ENCODE data around the gene QRICH1.

The QRICH1 gene, protein sequence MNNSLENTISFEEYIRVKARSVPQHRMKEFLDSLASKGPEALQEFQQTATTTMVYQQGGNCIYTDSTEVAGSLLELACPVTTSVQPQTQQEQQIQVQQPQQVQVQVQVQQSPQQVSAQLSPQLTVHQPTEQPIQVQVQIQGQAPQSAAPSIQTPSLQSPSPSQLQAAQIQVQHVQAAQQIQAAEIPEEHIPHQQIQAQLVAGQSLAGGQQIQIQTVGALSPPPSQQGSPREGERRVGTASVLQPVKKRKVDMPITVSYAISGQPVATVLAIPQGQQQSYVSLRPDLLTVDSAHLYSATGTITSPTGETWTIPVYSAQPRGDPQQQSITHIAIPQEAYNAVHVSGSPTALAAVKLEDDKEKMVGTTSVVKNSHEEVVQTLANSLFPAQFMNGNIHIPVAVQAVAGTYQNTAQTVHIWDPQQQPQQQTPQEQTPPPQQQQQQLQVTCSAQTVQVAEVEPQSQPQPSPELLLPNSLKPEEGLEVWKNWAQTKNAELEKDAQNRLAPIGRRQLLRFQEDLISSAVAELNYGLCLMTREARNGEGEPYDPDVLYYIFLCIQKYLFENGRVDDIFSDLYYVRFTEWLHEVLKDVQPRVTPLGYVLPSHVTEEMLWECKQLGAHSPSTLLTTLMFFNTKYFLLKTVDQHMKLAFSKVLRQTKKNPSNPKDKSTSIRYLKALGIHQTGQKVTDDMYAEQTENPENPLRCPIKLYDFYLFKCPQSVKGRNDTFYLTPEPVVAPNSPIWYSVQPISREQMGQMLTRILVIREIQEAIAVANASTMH

DNA sequence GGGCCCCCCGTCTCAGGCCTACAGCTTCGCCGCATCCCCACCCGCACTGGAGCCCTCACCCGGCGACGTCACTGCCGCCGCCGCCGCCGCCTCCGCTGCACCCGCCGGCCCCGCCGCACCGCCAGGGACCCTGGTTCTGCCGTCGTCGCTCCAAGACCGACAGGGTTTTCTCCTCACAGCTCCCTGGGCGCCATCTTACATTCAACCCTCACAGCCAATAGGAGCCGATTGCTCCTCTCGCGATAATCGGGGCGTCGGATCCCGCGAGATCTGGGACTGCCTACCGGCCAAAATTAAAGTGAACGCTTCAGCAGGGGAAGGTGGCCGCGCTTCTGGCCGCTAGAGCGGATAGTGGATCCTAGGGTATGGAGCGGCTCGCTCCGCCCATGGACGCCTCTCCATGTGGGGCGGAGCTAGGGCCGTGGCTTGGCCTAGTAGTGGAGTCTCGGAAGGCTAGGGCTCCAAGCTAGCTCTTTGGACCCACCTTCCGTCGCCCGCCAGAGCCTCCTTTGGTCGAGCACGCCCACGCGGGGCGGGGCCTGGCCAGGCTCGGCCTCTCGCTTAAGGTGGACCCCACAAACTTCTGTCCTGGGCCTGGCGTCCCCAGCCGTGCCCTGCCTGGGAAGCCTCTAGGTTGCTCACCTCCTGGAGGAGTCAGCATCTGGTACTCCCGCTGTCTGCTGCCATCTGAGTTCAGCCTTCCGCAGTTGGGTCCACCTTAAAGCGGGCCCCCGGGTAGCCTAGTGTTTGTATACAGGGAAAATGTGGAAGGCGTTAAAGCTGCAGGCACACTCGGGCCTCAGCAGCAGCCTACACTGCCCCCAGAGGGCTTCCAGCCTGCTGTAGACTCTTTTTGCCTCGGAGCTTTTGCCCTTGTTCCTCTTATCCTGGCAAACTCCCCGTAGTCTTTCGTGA is at the start of gene QRICH1:
Gene QRICH1 (minus strand): TSS at position 219 of the 915 bp plus-strand sequence. CDS start 17,054 bp downstream, outside the sequence.
- H3K9ac ChIP-seq = peak within 1 kb of the TSS; percentile 77
- H3K79me2 ChIP-seq (ENCODE audit: insufficient read depth, low read depth) = peaks cover 41% of the 10 kb centered on the region
- H3K27me3 ChIP-seq (ENCODE audit: insufficient read depth, low read depth) = no peaks in the 10 kb centered on the region
- H3K4me2 ChIP-seq = peak within 1 kb of the TSS; percentile 62
- H3K4me3 ChIP-seq (IDR thresholded peaks at IDR 0.05; ENCODE audit: insufficient read depth, low read depth, low read length) = no peak within 1 kb of the TSS
- peaks cover 4% of the 10 kb centered on the region; the same call in 1 of the 2 replicates for H3K36me3 ChIP-seq (ENCODE audit: insufficient read depth)
- peaks cover 16% of the 10 kb centered on the region for H3K4me1 ChIP-seq (ENCODE audit: low read depth, poor library complexity, severe bottlenecking)
- TF ChIP-seq, protein P1, sequence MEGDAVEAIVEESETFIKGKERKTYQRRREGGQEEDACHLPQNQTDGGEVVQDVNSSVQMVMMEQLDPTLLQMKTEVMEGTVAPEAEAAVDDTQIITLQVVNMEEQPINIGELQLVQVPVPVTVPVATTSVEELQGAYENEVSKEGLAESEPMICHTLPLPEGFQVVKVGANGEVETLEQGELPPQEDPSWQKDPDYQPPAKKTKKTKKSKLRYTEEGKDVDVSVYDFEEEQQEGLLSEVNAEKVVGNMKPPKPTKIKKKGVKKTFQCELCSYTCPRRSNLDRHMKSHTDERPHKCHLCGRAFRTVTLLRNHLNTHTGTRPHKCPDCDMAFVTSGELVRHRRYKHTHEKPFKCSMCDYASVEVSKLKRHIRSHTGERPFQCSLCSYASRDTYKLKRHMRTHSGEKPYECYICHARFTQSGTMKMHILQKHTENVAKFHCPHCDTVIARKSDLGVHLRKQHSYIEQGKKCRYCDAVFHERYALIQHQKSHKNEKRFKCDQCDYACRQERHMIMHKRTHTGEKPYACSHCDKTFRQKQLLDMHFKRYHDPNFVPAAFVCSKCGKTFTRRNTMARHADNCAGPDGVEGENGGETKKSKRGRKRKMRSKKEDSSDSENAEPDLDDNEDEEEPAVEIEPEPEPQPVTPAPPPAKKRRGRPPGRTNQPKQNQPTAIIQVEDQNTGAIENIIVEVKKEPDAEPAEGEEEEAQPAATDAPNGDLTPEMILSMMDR (conservative IDR thresholded peaks at IDR 0.05; ENCODE audit: low read depth, low read length) = peak; percentile 29
- peak within 1 kb of the TSS; percentile 78 for H3K27ac ChIP-seq
- peak within 1 kb of the TSS; percentile 57; the same call in 1 of the 2 replicates for H2AFZ ChIP-seq (ENCODE audit: low read depth)
- H4K20me1 ChIP-seq (ENCODE audit: insufficient read depth) = no peaks in the 10 kb centered on the region

GRCh38 chr3:49140080-49140479 is 46.2 kb upstream of the QRICH1 start:
- H3K9ac ChIP-seq = no peak overlapping the region
- H3K27me3 ChIP-seq (ENCODE audit: insufficient read depth, low read depth) = no peaks in the 10 kb centered on the region
- TF ChIP-seq, protein P1 (conservative IDR thresholded peaks at IDR 0.05; ENCODE audit: low read depth, low read length) = no peak
- H3K79me2 ChIP-seq (ENCODE audit: insufficient read depth, low read depth) = no peaks in the 10 kb centered on the region
- H3K36me3 ChIP-seq (ENCODE audit: insufficient read depth) = no peaks in the 10 kb centered on the region
- no peaks in the 10 kb centered on the region for H3K4me1 ChIP-seq (ENCODE audit: low read depth, poor library complexity, severe bottlenecking)
- H3K4me2 ChIP-seq = no peak overlapping the region
- H4K20me1 ChIP-seq (ENCODE audit: insufficient read depth) = no peaks in the 10 kb centered on the region
- H2AFZ ChIP-seq (ENCODE audit: low read depth) = no peak overlapping the region
- H3K27ac ChIP-seq = no peak overlapping the region
- no peak overlapping the region for H3K4me3 ChIP-seq (IDR thresholded peaks at IDR 0.05; ENCODE audit: insufficient read depth, low read depth, low read length)

- Histone ChIP-seq H3K36me3 (ENCODE audit: insufficient read depth) (no peaks in the 10 kb centered on the region), H3K4me1 (ENCODE audit: low read depth, poor library complexity, severe bottlenecking) (no peaks in the 10 kb centered on the region), H2AFZ (ENCODE audit: low read depth) (no peak overlapping the region), H3K4me2 (no peak overlapping the region), H3K27me3 (ENCODE audit: insufficient read depth, low read depth) (no peaks in the 10 kb centered on the region), H3K79me2 (ENCODE audit: insufficient read depth, low read depth) (no peaks in the 10 kb centered on the region), H4K20me1 (ENCODE audit: insufficient read depth) (no peaks in the 10 kb centered on the region), H3K4me3 (IDR thresholded peaks at IDR 0.05; ENCODE audit: insufficient read depth, low read depth, low read length) (no peak overlapping the region), H3K27ac (no peak overlapping the region), H3K9ac (no peak overlapping the region)
- TF ChIP-seq, protein P1 (conservative IDR thresholded peaks at IDR 0.05; ENCODE audit: low read depth, low read length) = no peak
Observed at GRCh38 chr3:49135499-49135898, 41.6 kb upstream of the QRICH1 start.

Measured in KMS-11 (cell line).